Esophagus muscularis mucosa (tissue), 4 donors: ENCODE results near the gene CCDC127.
"Not testable (repeated sequence)": the region's sequence is repeated elsewhere in the genome, so short reads cannot be mapped to it uniquely, and the experiment has no call there.

ENCODE experiments used
- EP300 ChIP-seq: sonication (generic); formaldehyde crosslinking; IDR thresholded peaks from one replicate; pipeline ENCODE4 v1.6.1; 2017; ENCODE audit warnings: antibody characterized with exemption
- POLR2A ChIP-seq: fragments of 450-650 bp; IDR thresholded peaks from one replicate; pipeline ENCODE4 v1.6.1; 2017; ENCODE audit warnings: antibody characterized with exemption, moderate library complexity, mild to moderate bottlenecking, low read depth
- POLR2AphosphoS5 ChIP-seq, 2 donors: sonication (generic); formaldehyde crosslinking; IDR thresholded peaks; one replicate each; pipeline ENCODE4 v1.6.1; 2017; ENCODE audit warnings: antibody characterized with exemption in 2 of 2
- TF ChIP-seq, protein P1 (sequence below), 3 experiments: fragments of 200-600 bp in 2 of 3; fragments of 450-650 bp in 1 of 3; sonication (generic) in 2 of 3; IDR thresholded peaks; one replicate each; pipeline ENCODE4 v1.5.1; 2017 to 2019; ENCODE audit warnings: antibody characterized with exemption in 3 of 3, mild to moderate bottlenecking in 2 of 3, moderate library complexity in 1 of 3

DNA sequence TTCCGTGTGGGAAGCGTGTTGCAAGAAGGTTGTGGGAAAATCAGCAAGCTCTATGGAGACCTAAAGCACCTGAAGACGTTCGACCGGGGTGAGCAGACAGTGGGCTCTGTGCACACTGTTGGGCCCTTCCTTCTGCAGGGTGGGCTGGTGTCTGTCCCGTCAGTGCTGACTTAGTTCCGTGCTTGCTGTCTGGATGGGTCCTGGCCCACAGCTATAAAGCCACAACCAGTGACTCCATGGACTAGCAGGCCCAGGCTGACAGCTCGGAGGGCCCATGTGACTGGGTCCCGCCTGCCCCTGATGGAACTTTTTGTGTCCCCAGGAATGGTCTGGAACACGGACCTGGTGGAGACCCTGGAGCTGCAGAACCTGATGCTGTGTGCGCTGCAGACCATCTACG is 33.1 kb upstream of the CCDC127 start:
- TF ChIP-seq, protein P1, sequence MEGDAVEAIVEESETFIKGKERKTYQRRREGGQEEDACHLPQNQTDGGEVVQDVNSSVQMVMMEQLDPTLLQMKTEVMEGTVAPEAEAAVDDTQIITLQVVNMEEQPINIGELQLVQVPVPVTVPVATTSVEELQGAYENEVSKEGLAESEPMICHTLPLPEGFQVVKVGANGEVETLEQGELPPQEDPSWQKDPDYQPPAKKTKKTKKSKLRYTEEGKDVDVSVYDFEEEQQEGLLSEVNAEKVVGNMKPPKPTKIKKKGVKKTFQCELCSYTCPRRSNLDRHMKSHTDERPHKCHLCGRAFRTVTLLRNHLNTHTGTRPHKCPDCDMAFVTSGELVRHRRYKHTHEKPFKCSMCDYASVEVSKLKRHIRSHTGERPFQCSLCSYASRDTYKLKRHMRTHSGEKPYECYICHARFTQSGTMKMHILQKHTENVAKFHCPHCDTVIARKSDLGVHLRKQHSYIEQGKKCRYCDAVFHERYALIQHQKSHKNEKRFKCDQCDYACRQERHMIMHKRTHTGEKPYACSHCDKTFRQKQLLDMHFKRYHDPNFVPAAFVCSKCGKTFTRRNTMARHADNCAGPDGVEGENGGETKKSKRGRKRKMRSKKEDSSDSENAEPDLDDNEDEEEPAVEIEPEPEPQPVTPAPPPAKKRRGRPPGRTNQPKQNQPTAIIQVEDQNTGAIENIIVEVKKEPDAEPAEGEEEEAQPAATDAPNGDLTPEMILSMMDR (IDR thresholded peaks at IDR 0.05): not testable (repeated sequence)
- TF ChIP-seq POLR2AphosphoS5 (IDR thresholded peaks at IDR 0.05); POLR2A; EP300: not testable (repeated sequence)
